GM23338 (cell line): ENCODE data around the gene SRSF9. TPM values are rescaled to one million over a fixed set of nuclear protein-coding genes. Genes with fewer than 3 reads are reported as not detected.
A peak's percentile ranks its signal among the peaks of the same experiment; 100 is the strongest.

Experiments used
- ATAC-seq: fragments of 200-7000 bp; cut with Tn5 transposase; 3 replicates; pipeline ENCODE4 v1.9.1; 2020
- DNase-seq: peaks from one replicate; pipeline ENCODE4 v3.0.0-alpha.2; 2015; ENCODE audit warnings: low spot score
- H2AFZ ChIP-seq: fragments of 200-600 bp; sonication (generic); 2 replicates; pipeline ENCODE4 v1.8.0; 2016; ENCODE audit warnings: antibody characterized with exemption, mild to moderate bottlenecking, moderate library complexity
- H3F3A ChIP-seq: fragments of 200-600 bp; sonication (generic); replicated peaks from 2 replicates; pipeline ENCODE4 v1.8.0; 2017; ENCODE audit warnings: antibody characterized with exemption, mixed run types, low read depth
- H3K27ac ChIP-seq: fragments of 200-600 bp; sonication (generic); 2 replicates; pipeline ENCODE4 v1.6.1; 2016; ENCODE audit warnings: low read depth
- H3K27me3 ChIP-seq: fragments of 200-600 bp; sonication (generic); 2 replicates; pipeline ENCODE4 v1.8.0; 2016; ENCODE audit warnings: mild to moderate bottlenecking, mixed run types, moderate library complexity; ENCODE audit not compliant: insufficient read depth
- H3K36me3 ChIP-seq: fragments of 200-600 bp; sonication (generic); 2 replicates; pipeline ENCODE4 v1.8.0; 2016; ENCODE audit warnings: mild to moderate bottlenecking; ENCODE audit not compliant: insufficient read depth
- H3K4me1 ChIP-seq: fragments of 200-600 bp; sonication (generic); 2 replicates; pipeline ENCODE4 v1.8.0; 2016; ENCODE audit warnings: mild to moderate bottlenecking, moderate library complexity; ENCODE audit not compliant: insufficient read depth
- H3K4me2 ChIP-seq: fragments of 200-600 bp; sonication (generic); 2 replicates; pipeline ENCODE4 v1.7.1; 2017; ENCODE audit warnings: mixed run types
- H3K4me3 ChIP-seq: fragments of 200-600 bp; sonication (generic); 2 replicates; pipeline ENCODE4 v1.6.1; 2016; ENCODE audit warnings: mixed run types
- H3K79me2 ChIP-seq: fragments of 200-600 bp; sonication (generic); replicated peaks from 2 replicates; pipeline ENCODE4 v1.8.0; 2017; ENCODE audit warnings: mild to moderate bottlenecking; ENCODE audit not compliant: insufficient read depth
- H3K9me2 ChIP-seq: fragments of 200-600 bp; sonication (generic); 2 replicates; pipeline ENCODE4 v1.8.0; 2017; ENCODE audit not compliant: insufficient read depth
- H4K20me1 ChIP-seq: fragments of 200-600 bp; sonication (generic); replicated peaks from 2 replicates; pipeline ENCODE4 v1.8.0; 2017; ENCODE audit warnings: mild to moderate bottlenecking; ENCODE audit not compliant: insufficient read depth
- H3K27ac Mint-ChIP-seq: 2 replicates; pipeline ENCODE4 v1.8.0; 2020; ENCODE audit warnings: inconsistent platforms, mild to moderate bottlenecking, moderate library complexity, mixed read lengths
- H3K27me3 Mint-ChIP-seq: 3 replicates; pipeline ENCODE4 v1.8.0; 2022; ENCODE audit warnings: low read depth, mild to moderate bottlenecking, moderate library complexity, mixed read lengths, inconsistent platforms; ENCODE audit not compliant: insufficient read depth, poor library complexity
- H3K36me3 Mint-ChIP-seq: 3 replicates; pipeline ENCODE4 v1.8.0; 2021; ENCODE audit warnings: low read depth, mild to moderate bottlenecking, inconsistent platforms, moderate library complexity, mixed read lengths
- H3K4me1 Mint-ChIP-seq: 3 replicates; pipeline ENCODE4 v1.8.0; 2020; ENCODE audit warnings: mild to moderate bottlenecking, inconsistent platforms, mixed read lengths
- H3K4me3 Mint-ChIP-seq: 3 replicates; pipeline ENCODE4 v1.8.0; 2021; ENCODE audit warnings: moderate library complexity, mild to moderate bottlenecking, inconsistent platforms, mixed read lengths
- H3K9me3 Mint-ChIP-seq: 3 replicates; pipeline ENCODE4 v1.8.0; 2020; ENCODE audit warnings: moderate library complexity, mild to moderate bottlenecking, inconsistent platforms, mixed read lengths
- CREB1 ChIP-seq: fragments of 250-450 bp; sonication (Bioruptor Pico); IDR thresholded peaks from 2 replicates; pipeline ENCODE4 v1.5.0; 2020; ENCODE audit warnings: low read depth, mild to moderate bottlenecking, moderate library complexity
- CTCF ChIP-seq, 2 experiments: fragments of 200-600 bp in 1 of 2; sonication (generic) in 1 of 2; conservative IDR thresholded peaks; 2 replicates each; pipeline versions ENCODE4 v1.5.1 to v1.6.1; 2016 to 2017; ENCODE audit warnings: antibody characterized with exemption in 2 of 2, low read depth in 2 of 2, mild to moderate bottlenecking in 2 of 2, moderate library complexity in 1 of 2
- EZH2phosphoT487 ChIP-seq: fragments of 200-600 bp; sonication (generic); IDR thresholded peaks from one replicate; pipeline ENCODE4 v1.8.1; 2018; ENCODE audit warnings: antibody characterized with exemption; ENCODE audit not compliant: unreplicated experiment
- JUNB ChIP-seq: IDR thresholded peaks from one replicate; pipeline ENCODE4 v1.6.1; 2016; ENCODE audit warnings: antibody characterized with exemption; ENCODE audit not compliant: unreplicated experiment
- NANOG ChIP-seq: IDR thresholded peaks from 2 replicates; pipeline ENCODE4 v1.6.1; 2016; ENCODE audit warnings: antibody characterized with exemption, borderline replicate concordance
- STAT1 ChIP-seq: IDR thresholded peaks from one replicate; pipeline ENCODE4 v1.6.1; 2016; ENCODE audit warnings: antibody characterized with exemption; ENCODE audit not compliant: unreplicated experiment
- ZNF114 ChIP-seq: fragments of 250-450 bp; sonication (Bioruptor Pico); IDR thresholded peaks from 2 replicates; pipeline ENCODE4 v1.5.0; 2020; ENCODE audit warnings: mild to moderate bottlenecking, moderate library complexity
- ZNF331 ChIP-seq: fragments of 250-450 bp; sonication (Bioruptor Pico); IDR thresholded peaks from 2 replicates; pipeline ENCODE4 v1.5.0; 2020; ENCODE audit warnings: low read depth, mild to moderate bottlenecking, moderate library complexity
- polyA plus RNA-seq: library from polyadenylated mRNA; unstranded; fragments of >200 nt; fragmentation: Nextera tagmentation; extraction: Ambion mirVana; gene quantifications from 2 replicates; pipeline ENCODE4 v1.2.1, GENCODE V29; 2016
- total RNA-seq: library from RNA; depleted of rRNA; stranded (reverse); fragments of >200 nt; shearing (Covaris generic); gene quantifications from 2 replicates; pipeline ENCODE4 v1.2.3, GENCODE V29; 2014
- TF ChIP-seq, protein P1 (sequence below): IDR thresholded peaks from one replicate; pipeline ENCODE4 v1.6.1; 2018; ENCODE audit warnings: antibody characterized with exemption; ENCODE audit not compliant: unreplicated experiment

The SRSF9 gene
- total and polyA plus RNA-seq, 2 experiments from 2014 or later = 250 to 481 TPM

DNA sequence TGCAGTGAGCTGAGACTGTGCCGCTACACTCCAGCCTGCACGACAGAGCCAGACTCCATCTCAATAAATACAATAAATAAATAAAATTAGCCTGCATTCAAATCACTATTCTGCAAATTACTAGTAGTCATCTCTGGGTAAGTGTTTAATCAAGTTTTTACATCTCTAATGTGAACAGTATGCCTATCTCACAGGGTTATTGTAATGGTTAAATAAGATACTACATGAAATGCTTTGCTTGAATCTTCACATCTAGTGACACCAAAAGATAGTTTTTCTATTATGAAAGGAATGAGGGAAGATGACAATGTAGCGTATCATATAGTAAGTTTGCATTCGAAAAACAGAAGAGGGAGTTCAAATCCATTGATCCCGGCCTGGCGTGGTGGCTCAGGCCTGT lies 2.1 kb downstream of the SRSF9 start:
- Histone ChIP-seq H3K27me3 (0 out of 2 replicates have a peak, but pooled peaks cover 2% of the 10 kb centered on the region), H3K4me1 (peaks cover 10% of the 10 kb centered on the region; the same call in 1 of the 2 replicates), H3K79me2 (peaks cover 57% of the 10 kb centered on the region), H4K20me1 (peaks cover 47% of the 10 kb centered on the region), H3K9me2 (no peaks in the 10 kb centered on the region), H3K4me3 (peak overlapping the region; percentile 26), H3K27ac (peak overlapping the region; percentile 79), H3K4me2 (0 out of 2 replicates have a peak overlapping the region, but pooled peaks have one; percentile 65), H3K36me3 (peaks cover 36% of the 10 kb centered on the region), H2AFZ (no peak overlapping the region), H3F3A (peaks cover 47% of the 10 kb centered on the region)
- ATAC-seq (no peak), DNase-seq (no peak)
- TF ChIP-seq ZNF114 (CRISPR knock-in tag) (no peak), JUNB (no peak)
- no peak overlapping the region for H3K27ac Mint-ChIP-seq
- H3K4me1 Mint-ChIP-seq = peaks cover 21% of the 10 kb centered on the region
- peak overlapping the region; percentile 96; the same call in 2 of the 3 replicates for H3K4me3 Mint-ChIP-seq
- H3K36me3 Mint-ChIP-seq = peaks cover 59% of the 10 kb centered on the region
- no peaks in the 10 kb centered on the region for H3K9me3 Mint-ChIP-seq
- peaks cover 10% of the 10 kb centered on the region for H3K27me3 Mint-ChIP-seq

- H3K4me2 ChIP-seq = 0 out of 2 replicates have a peak overlapping the region, but pooled peaks have one; percentile 65
- no peaks in the 10 kb centered on the region for H3K9me3 Mint-ChIP-seq
- TF ChIP-seq STAT1 = no peak
- TF ChIP-seq CTCF (conservative IDR thresholded peaks at IDR 0.05; ENCODE audit: low read depth in 2 of 2) = peak; percentile 66 to 72
- peaks cover 53% of the 10 kb centered on the region for H3F3A ChIP-seq
- peak; percentile 28 for ATAC-seq
- H2AFZ ChIP-seq = no peak overlapping the region
- 0 out of 2 replicates have a peak overlapping the region, but pooled peaks have one; percentile 26 for H3K4me3 ChIP-seq
- peak overlapping the region; percentile 34; the same call in 1 of the 3 replicates for H3K4me3 Mint-ChIP-seq
- no peaks in the 10 kb centered on the region for H3K9me2 ChIP-seq
- H3K27ac ChIP-seq = peak overlapping the region; percentile 79
- peaks cover 43% of the 10 kb centered on the region for H3K36me3 ChIP-seq
- peaks cover 10% of the 10 kb centered on the region; the same call in 1 of the 2 replicates for H3K4me1 ChIP-seq
- H3K27me3 ChIP-seq = 0 out of 2 replicates have a peak, but pooled peaks cover 2% of the 10 kb centered on the region
- peaks cover 50% of the 10 kb centered on the region for H4K20me1 ChIP-seq
- H3K27me3 Mint-ChIP-seq = peaks cover 10% of the 10 kb centered on the region
- no peak overlapping the region for H3K27ac Mint-ChIP-seq
- peak; percentile 77 for DNase-seq
- H3K79me2 ChIP-seq = peaks cover 57% of the 10 kb centered on the region
- H3K36me3 Mint-ChIP-seq = peaks cover 66% of the 10 kb centered on the region
- H3K4me1 Mint-ChIP-seq = peaks cover 21% of the 10 kb centered on the region
These were observed 2.8 kb downstream of the SRSF9 start for GRCh38 chr12:120466560-120467315.

DNA sequence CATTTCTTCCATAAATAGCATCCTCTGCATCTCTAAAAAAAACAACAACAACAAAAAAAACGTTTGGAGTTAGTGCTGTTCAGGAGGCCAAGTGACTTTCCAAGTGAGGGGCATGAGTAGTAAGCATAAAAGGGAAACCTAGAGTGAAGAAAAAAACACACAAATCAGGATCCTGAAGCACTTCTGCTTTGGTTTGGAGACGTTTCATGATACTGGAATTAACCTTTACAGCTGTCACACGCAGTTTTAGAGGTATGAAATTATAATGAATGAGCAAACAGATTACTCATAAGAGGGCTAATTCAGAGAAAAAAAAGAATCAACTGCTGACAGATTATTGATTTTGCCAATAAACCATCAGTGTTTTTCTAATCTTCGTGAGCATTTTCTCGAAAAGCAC lies 3.8 kb downstream of the SRSF9 start:
- Histone ChIP-seq H3K9me2 (no peaks in the 10 kb centered on the region), H3K36me3 (peaks cover 49% of the 10 kb centered on the region), H3K27me3 (0 out of 2 replicates have a peak, but pooled peaks cover 2% of the 10 kb centered on the region), H2AFZ (no peak overlapping the region), H3K4me2 (no peak overlapping the region), H3K4me1 (peaks cover 10% of the 10 kb centered on the region; the same call in 1 of the 2 replicates), H3F3A (peaks cover 58% of the 10 kb centered on the region), H3K79me2 (peaks cover 57% of the 10 kb centered on the region), H3K4me3 (no peak overlapping the region), H3K27ac (0 out of 2 replicates have a peak overlapping the region, but pooled peaks have one; percentile 27), H4K20me1 (peaks cover 50% of the 10 kb centered on the region)
- H3K27ac Mint-ChIP-seq = no peak overlapping the region
- H3K27me3 Mint-ChIP-seq = peaks cover 13% of the 10 kb centered on the region
- ATAC-seq (no peak), DNase-seq (no peak)
- peaks cover 74% of the 10 kb centered on the region for H3K36me3 Mint-ChIP-seq
- no peaks in the 10 kb centered on the region for H3K9me3 Mint-ChIP-seq
- no peak overlapping the region for H3K4me3 Mint-ChIP-seq
- H3K4me1 Mint-ChIP-seq = peaks cover 21% of the 10 kb centered on the region
- TF ChIP-seq ZNF331 (no peak), EZH2phosphoT487 (no peak), STAT1 (no peak), NANOG (no peak), CREB1 (no peak), JUNB (no peak)
- TF ChIP-seq, protein P1, sequence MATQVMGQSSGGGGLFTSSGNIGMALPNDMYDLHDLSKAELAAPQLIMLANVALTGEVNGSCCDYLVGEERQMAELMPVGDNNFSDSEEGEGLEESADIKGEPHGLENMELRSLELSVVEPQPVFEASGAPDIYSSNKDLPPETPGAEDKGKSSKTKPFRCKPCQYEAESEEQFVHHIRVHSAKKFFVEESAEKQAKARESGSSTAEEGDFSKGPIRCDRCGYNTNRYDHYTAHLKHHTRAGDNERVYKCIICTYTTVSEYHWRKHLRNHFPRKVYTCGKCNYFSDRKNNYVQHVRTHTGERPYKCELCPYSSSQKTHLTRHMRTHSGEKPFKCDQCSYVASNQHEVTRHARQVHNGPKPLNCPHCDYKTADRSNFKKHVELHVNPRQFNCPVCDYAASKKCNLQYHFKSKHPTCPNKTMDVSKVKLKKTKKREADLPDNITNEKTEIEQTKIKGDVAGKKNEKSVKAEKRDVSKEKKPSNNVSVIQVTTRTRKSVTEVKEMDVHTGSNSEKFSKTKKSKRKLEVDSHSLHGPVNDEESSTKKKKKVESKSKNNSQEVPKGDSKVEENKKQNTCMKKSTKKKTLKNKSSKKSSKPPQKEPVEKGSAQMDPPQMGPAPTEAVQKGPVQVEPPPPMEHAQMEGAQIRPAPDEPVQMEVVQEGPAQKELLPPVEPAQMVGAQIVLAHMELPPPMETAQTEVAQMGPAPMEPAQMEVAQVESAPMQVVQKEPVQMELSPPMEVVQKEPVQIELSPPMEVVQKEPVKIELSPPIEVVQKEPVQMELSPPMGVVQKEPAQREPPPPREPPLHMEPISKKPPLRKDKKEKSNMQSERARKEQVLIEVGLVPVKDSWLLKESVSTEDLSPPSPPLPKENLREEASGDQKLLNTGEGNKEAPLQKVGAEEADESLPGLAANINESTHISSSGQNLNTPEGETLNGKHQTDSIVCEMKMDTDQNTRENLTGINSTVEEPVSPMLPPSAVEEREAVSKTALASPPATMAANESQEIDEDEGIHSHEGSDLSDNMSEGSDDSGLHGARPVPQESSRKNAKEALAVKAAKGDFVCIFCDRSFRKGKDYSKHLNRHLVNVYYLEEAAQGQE = no peak
